Left lobe of liver (tissue), 2 donors: Measurements from ENCODE around the gene SULF2. TPM values are rescaled to one million over a fixed set of nuclear protein-coding genes. Genes with fewer than 3 reads are reported as not detected.

Experiments used
- ATAC-seq: fragments of 200-7000 bp; cut with Tn5 transposase; one replicate; pipeline ENCODE4 v1.9.1; 2020; ENCODE audit warnings: mild to moderate bottlenecking, moderate library complexity
- DNase-seq: peaks from one replicate; pipeline ENCODE4 v3.0.0-alpha.2; 2020; ENCODE audit warnings: low spot score
- total RNA-seq: library from RNA; stranded (reverse); gene quantifications from one replicate; pipeline ENCODE4 v1.2.1, GENCODE V29; 2021
- donor health status: DM: no; HTN: no; CAD: no; lungs with moderate emphysema.
- donor health status: DM: no; HTN: yes; CAD: no.

The SULF2 gene
- total RNA-seq, 1 donor from 2014 or later = 110 TPM

DNA sequence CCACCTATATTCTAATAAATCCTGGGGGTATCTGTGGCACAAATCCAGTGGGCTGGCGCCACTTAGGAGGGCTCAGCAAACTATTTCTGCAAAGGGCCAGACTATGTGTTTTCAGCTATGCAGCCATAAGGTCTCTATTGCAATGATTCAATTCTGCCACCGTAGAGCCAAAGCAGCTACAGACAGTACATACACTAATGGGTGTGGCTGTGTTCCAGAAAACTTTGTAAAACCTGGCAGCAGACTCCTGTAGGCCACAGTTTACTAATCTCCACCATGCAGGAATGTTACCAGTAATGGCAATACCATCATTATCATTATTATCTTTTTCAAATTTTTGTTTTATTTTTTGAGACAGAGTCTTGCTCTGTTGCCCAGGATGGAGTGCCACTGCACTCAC is 65.7 kb downstream of the SULF2 start:
- no peak for ATAC-seq

GRCh38 chr20:47719211-47719610 is 66.1 kb downstream of the SULF2 start:
- DNase-seq (no peak), ATAC-seq (no peak)

More for the DNA sequence above, 65.7 kb downstream of the SULF2 start:
- no peak for DNase-seq

DNA sequence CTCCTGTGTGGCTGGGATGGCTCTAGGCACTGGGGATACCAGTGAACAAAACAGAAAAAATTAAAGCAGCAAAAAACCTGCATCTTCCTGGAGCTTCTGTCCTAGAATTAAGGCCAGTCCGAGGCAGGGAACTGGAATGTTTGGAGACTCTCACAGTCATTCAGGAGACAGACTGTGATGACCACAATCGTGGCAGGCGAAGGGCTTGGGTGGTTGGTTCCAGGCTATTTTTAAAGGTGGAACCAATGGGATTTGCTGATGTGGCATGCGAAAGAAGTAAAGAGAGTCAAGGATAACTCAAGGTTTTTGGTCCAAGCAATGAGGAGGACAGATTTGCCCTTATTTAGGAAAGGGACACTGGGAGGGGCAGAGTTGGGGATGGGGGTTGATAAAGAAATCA is 66.9 kb downstream of the SULF2 start:
- ATAC-seq = no peak
- no peak for DNase-seq

- ATAC-seq (no peak), DNase-seq (no peak)
These were observed 67.9 kb downstream of the SULF2 start for GRCh38 chr20:47717421-47717820.

DNA sequence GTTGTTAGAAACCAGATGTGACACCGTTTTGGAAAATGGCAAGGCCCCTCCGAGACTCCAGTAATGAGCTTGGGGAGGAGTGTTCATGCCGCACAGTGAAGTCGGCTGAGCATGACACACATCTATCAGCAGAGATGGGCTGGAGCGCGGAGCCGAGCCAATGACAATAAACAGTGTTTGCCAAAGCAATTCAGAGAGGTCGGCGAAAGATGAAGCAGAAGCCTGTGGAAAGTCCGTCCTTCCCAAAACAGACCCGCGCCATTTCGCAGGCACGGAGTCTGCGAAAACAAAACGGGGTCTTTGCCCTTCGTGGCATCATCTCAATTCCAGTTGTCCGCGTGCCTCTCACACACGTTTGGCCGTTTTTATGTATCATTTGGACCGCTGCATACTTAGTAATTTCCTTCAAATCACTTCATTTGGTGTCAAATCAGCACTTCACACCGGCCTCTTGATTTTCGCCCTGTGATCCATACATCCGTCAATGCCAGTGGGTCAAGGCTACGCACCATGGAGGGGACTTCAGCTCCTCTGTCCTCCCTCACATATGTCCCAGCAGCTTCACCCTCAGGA is 71.3 kb downstream of the SULF2 start:
- DNase-seq = peak; percentile 91
- peak; percentile 66 for ATAC-seq

DNA sequence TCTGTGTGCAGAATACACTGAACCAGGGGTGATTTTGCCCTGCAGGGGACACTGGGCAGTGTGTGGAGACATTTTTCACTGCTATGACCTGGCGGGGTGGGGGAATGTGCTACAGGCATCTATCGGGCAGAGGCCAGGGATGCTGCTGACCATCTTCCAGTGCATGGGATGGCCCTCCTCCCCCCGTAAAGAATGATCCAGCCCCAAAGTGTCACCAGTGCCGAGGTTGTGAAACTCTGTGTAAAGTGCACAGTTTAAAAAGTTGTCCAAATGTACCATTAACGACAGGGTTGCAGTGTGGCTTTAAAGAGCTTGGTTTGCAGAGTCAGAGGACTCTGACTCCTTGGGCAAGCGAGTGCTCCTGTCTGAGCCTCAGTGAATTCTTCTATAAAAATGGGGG is 72.1 kb downstream of the SULF2 start:
- peak; percentile 92 for DNase-seq
- ATAC-seq = peak; percentile 73

GRCh38 chr20:47711046-47711752 is 74.1 kb downstream of the SULF2 start:
- DNase-seq = peak; percentile 95
- ATAC-seq = peak; percentile 59

- no peak for ATAC-seq
- DNase-seq = no peak
These were observed 74.6 kb downstream of the SULF2 start for GRCh38 chr20:47710665-47711045.

DNA sequence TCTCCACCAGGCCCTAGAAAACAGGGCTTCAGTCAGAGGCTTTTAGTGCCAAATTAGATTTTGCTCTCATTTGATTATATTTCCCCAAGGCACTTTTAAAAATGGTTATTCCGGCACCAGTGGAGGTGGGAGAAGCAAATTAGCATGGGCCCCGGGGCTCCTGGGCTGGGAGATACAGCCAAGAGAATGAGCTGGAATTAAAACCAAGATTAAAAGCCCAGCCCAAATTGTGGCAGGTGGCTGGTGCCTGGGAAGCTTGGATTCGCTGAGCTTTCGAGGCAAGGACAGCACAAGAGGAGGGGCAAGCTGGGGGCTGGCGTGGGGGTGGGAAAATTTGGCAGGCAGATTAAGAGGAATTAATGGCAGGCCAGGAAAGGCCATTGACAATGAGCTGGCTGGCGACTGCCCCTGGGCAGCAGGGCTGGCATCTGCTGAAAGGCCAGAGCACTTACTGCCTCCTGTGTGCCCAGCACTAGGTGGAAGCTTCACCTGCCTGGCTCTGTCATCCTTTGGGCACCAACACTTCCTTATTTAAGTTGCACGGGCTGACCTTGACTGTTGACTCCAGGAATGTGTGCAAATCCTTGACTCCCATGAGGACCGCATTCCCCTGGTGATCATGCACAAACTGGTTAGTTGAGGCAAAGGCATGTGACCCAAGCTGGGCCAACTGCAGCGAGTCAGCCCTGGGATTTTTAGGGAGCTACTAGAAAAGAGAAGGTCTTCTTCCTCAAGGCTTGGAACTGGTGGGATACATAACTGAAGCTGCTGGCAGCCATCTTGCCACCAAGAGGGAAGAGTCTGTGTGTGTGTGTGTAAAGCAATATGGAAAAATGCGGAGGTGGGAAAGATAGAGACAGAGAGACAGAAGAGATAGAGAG is 76.1 kb downstream of the SULF2 start:
- DNase-seq (no peak), ATAC-seq (no peak)

- DNase-seq (no peak), ATAC-seq (no peak)
These were observed 77.0 kb downstream of the SULF2 start for GRCh38 chr20:47708140-47708807.

DNA sequence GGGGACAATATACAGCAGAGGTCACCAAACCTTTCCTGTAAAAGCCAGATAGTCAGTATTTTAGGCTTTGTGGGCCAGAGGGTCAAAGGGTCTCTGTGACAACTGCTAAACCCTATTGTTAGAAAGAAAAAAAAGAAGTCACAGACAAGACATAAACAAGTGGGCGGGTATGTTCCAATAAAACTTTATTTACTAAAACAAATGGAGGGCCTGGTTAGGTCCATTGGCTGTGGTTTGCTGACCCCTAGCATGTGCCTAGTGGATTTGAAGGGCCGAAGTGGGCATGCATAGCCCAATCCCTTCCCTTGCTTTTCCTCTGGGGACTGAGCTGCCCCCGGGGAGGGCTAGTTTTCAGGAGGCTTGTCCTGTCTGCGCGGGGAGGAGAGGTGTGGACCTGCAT is 78.9 kb downstream of the SULF2 start:
- ATAC-seq (no peak), DNase-seq (no peak)

DNA sequence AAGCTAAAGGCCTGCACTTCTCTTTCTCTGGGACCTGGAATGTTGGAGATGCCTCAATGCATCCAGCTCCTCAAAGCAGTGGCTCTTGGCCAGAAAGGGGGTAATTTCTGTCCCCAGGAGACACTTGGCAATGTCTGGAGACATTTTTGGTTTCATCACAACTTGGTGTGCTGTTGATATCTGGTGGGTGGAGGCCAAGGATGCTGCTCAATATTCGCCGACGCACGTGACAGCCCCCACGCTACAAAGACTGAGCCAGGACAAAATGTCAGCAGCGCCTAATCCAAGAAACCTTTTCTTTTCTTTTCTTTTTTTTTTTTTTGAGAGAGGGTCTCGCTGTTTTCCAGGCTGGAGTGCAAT is 79.8 kb downstream of the SULF2 start:
- no peak for DNase-seq
- no peak for ATAC-seq

DNA sequence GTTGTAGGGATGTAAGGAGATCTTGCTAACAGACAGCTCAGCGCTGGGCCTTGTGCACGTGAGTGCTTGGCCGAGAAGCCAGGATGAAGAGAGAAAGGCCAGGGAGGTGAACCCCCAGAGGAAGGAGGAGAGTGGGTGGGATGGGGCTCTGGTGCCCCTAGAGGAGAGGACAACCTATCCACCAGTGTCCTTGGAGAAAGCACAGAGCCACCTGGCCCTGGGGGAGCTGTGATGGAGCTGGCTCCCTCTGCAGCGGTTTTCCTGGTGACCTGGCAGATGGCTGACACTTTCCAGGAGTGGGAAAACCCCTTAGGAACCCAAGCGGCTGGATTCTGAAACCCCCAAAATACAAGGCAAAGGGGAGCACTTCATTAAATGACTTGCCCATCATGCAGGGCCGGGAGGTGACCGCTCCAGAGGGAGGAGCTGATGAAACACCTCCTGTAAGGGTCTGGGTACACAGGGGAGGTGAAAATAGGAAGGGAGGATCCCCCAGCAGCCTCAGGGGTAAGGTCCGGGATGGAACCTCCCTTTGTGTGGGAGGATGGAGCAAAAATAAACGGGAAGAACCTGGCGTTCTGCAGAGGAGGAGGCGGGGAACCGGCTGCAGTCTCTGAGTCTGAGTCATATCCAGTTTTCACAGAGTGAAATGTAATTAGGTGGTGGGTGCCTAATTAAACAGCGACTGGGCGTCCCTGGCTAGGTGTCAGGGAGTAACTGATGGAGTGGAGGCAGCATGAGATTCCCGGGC is 80.4 kb downstream of the SULF2 start:
- ATAC-seq = no peak
- DNase-seq = no peak

GRCh38 chr20:47703748-47704147 is 81.5 kb downstream of the SULF2 start:
- DNase-seq = no peak
- no peak for ATAC-seq

GRCh38 chr20:47701612-47702011 is 83.7 kb downstream of the SULF2 start:
- no peak for ATAC-seq
- DNase-seq = no peak

DNA sequence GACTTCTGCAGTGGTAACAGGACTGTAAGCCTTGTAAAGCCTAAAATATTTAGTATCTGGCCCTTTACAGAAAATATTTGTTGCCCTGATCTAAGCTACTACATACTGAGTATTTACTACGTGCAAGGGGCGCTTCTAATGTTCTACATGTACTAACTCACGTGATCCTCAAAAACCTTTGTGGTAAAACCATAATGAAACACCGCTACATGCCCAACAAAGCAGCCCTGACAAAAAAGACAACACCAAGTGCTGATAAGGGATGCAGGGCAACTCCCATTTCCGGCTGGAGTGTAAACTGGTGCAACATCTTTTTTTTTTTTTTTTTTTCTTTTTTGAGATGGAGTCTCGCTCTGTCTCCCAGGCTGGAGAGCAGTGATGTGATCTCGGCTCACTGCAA is 85.0 kb downstream of the SULF2 start:
- ATAC-seq = no peak

GRCh38 chr20:47699818-47700217 is 85.5 kb downstream of the SULF2 start:
- DNase-seq (no peak), ATAC-seq (peak; percentile 26)

More for the DNA sequence above, 85.0 kb downstream of the SULF2 start:
- DNase-seq = no peak

GRCh38 chr20:47698142-47698541 is 87.1 kb downstream of the SULF2 start:
- DNase-seq (no peak), ATAC-seq (no peak)

GRCh38 chr20:47696856-47697255 is 88.4 kb downstream of the SULF2 start:
- DNase-seq (no peak), ATAC-seq (no peak)

DNA sequence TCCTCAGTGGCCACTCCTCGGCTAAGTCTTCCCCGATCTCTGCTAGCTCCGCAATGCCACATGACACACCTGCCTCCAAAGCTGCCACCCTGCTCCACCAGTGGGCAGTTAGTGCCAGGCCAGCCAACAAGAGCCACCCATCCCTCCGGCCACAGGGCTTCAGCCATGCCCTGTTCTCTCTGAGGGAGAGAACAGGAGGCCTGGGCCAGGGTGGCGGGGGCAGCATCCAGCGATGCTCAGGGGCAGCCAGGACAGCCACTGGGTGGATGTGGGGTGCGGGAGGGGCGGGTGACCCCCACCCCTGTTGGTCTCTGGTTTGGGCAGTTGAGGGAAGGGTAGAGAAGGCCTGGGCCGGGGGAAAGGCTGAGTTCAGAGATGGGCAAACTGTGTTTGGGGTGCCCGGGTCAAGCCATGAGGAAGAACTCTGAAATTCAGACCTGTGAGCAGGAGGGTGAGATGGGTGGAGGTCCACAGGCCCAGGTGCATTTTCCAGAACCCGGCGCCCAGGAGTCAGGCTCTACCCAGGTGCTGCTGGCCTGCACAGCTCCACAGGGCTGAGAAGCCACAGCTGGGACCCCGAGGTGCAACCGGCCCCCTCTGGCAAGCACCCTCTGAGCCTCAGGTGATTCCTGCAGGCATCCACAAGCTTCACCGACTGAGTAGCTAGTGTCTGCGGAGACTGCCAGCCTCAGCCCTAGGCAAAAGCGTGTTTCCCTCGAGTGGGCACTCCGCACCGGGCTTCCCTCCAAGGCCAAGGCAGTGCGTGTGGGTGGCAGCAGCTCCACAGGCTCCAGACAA is 91.1 kb downstream of the SULF2 start:
- DNase-seq (no peak), ATAC-seq (no peak)
